HG02973 (cell line): ENCODE measurements around the gene LIME1.

Experiments
- ATAC-seq: cut with Tn5 transposase; IDR thresholded peaks from one replicate; pipeline ENCODE4 v1.9.1; 2021; ENCODE audit warnings: moderate library complexity; ENCODE audit not compliant: unreplicated experiment

LIME1 gene

GRCh38 chr20:63748934-63749270, 12.4 kb downstream of the LIME1 start:
- ATAC-seq: no peak

- no peak for ATAC-seq
Measured at GRCh38 chr20:63749597-63750508, 13.4 kb downstream of the LIME1 start.

GRCh38 chr20:63750807-63751470, 14.5 kb downstream of the LIME1 start:
- no peak for ATAC-seq

GRCh38 chr20:63751471-63752271, 15.2 kb downstream of the LIME1 start:
- no peak for ATAC-seq

- ATAC-seq: no peak
Measured at GRCh38 chr20:63752411-63753101, 16.1 kb downstream of the LIME1 start.

GRCh38 chr20:63753381-63753780, 16.9 kb downstream of the LIME1 start:
- no peak for ATAC-seq

- no peak for ATAC-seq
Measured at GRCh38 chr20:63754008-63754407, 17.5 kb downstream of the LIME1 start.

- ATAC-seq: no peak
Measured at GRCh38 chr20:63755933-63756647, 19.6 kb downstream of the LIME1 start.

GRCh38 chr20:63756648-63756991, 20.2 kb downstream of the LIME1 start:
- ATAC-seq: no peak

- ATAC-seq: no peak
Measured at GRCh38 chr20:63758152-63758551, 21.7 kb downstream of the LIME1 start.

- ATAC-seq: no peak
Measured at GRCh38 chr20:63759377-63759901, 23.0 kb downstream of the LIME1 start.

GRCh38 chr20:63765082-63765873, 28.8 kb downstream of the LIME1 start:
- ATAC-seq: no peak

- no peak for ATAC-seq
Measured at GRCh38 chr20:63765902-63766301, 29.4 kb downstream of the LIME1 start.

GRCh38 chr20:63766695-63767426, 30.4 kb downstream of the LIME1 start:
- ATAC-seq: no peak

- ATAC-seq: no peak
Measured at GRCh38 chr20:63767456-63767855, 31.0 kb downstream of the LIME1 start.

GRCh38 chr20:63767886-63768285, 31.4 kb downstream of the LIME1 start:
- ATAC-seq: no peak

GRCh38 chr20:63768591-63769515, 32.4 kb downstream of the LIME1 start:
- no peak for ATAC-seq
